ENCODE results near the gene ENTPD5.

GRCh38 chr14:74014299-74014698, 4.8 kb downstream of the ENTPD5 start:
- no peak for TF ChIP-seq CTCF (IDR thresholded peaks at IDR 0.05; ENCODE audit: poor library complexity)
- no peak for TF ChIP-seq EZH2 (IDR thresholded peaks at IDR 0.05; ENCODE audit: borderline replicate concordance)
- TF ChIP-seq EZH2phosphoT487 (IDR thresholded peaks at IDR 0.05; ENCODE audit: low read depth, severe bottlenecking, unreplicated experiment), result no peak
